ENCODE results near the gene SF3A1.

- TF ChIP-seq POLR2A (IDR thresholded peaks at IDR 0.05; ENCODE audit: low read depth, low read length): no peak
- TF ChIP-seq TAF1 (IDR thresholded peaks at IDR 0.05; ENCODE audit: borderline replicate concordance, low read depth, low read length): no peak
- TF ChIP-seq POLR2AphosphoS5 (IDR thresholded peaks at IDR 0.05; ENCODE audit: low read depth, low read length): no peak
Observed at GRCh38 chr22:30315962-30316576, 40.6 kb downstream of the SF3A1 start.

All from GM12892 (cell line).